ENCODE data around the gene SPEF1. TPM values are rescaled to one million over a fixed set of nuclear protein-coding genes. Genes with fewer than 3 reads are reported as not detected.

SPEF1 gene
- total and polyA plus RNA-seq, 2 of the 13 experiments (the other 11 are each of a cell fraction or from before 2014, with no cell fraction given): 0.11 to 0.27 TPM

DNA sequence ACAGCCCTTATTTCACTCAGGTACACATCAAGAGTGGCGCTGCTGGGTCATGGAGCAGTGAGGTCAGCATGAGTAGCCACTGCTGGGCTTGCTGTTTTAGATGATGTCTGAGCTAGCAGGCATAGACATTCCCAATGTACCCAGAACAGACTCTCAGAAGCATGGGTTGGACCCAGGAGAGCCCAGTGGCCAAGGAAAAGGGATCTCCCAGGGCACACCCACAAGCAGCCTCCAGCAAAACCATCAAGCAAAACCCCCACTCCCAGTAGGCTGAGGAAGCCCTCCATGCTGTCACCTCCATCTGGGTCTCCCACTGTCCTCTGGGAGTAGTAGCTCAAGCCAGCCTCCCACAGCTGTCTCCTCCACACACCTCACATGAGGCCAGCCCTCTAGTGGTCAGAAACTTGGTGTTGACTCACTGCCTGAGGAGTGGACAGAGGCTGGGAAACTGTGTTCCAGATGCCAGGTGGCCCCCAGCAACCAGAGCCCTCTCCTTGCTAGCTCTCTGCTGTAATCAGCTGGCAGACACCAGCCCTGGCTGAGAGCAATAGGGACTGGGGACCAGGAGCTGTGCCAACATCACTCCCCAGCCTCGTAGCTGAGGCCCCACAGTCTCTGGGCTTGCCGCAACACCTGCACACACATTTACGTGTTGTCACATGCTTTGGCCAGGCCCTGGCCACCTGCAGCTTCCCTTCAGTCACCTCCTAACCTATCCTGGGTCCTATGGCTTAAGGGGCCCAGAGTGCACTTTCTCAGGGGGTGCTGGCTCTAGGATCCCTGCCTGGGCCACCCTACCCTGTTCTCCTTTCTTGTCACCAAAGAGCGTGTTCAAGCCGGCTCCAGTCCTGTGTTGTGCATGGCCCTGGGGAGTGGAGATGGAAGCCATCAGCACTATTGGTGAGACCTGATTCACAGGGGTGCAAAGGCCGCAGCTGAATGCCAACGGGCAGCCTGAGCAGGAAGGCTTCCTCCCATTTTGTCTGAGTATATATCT is 37.2 kb upstream of the SPEF1 start (continued):
- TF ChIP-seq SP140L (CRISPR knock-in tag; IDR thresholded peaks at IDR 0.05; ENCODE audit: borderline replicate concordance): no peak
- peak; percentile 46; the same call in 1 of the 2 replicates for TF ChIP-seq HDAC1 (CRISPR knock-in tag; IDR thresholded peaks at IDR 0.05)
- no peak for TF ChIP-seq RBM39 (IDR thresholded peaks at IDR 0.05; ENCODE audit: low read depth, low read length, poor library complexity, severe bottlenecking)
- peak; percentile 90 for TF ChIP-seq KAT8 (CRISPR knock-in tag; IDR thresholded peaks at IDR 0.05)
- no peak for TF ChIP-seq ZNF30 (CRISPR knock-in tag; IDR thresholded peaks at IDR 0.05)
- TF ChIP-seq, protein P1, sequence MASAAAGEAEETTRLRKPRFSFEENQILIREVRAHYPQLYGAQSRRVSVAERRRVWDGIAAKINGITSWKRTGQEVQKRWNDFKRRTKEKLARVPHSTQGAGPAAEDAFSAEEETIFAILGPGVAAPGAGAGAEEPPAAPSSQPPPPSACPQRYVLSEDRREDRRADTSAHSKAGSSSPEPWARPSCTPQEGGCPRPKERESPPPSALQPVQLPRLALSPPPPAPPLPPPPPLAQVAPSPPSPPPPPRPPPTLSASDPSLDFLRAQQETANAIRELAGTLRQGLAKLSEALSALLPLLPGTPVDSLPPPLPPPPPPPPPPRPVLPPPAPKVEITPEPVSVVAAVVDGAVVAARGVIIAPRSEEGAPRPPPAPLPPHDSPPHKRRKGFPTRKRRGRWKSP (CRISPR knock-in tag; IDR thresholded peaks at IDR 0.05): no peak
- no peak; the same call in 1 of the 2 replicates for TF ChIP-seq ZNF33B (CRISPR knock-in tag; IDR thresholded peaks at IDR 0.05)
- TF ChIP-seq DNMT3B (CRISPR knock-in tag; conservative IDR thresholded peaks at IDR 0.05): no peak; the same call in 1 of the 2 replicates
- peak; percentile 95 for TF ChIP-seq ZNF644 (CRISPR knock-in tag; IDR thresholded peaks at IDR 0.05; ENCODE audit: low read depth)
- no peak for TF ChIP-seq RERE (CRISPR knock-in tag; IDR thresholded peaks at IDR 0.05; ENCODE audit: low read depth)
- no peak for TF ChIP-seq PHF21A (CRISPR knock-in tag; IDR thresholded peaks at IDR 0.05)
- no peak for TF ChIP-seq GATA4 (IDR thresholded peaks at IDR 0.05; ENCODE audit: borderline replicate concordance, low read depth)
- TF ChIP-seq LCORL (IDR thresholded peaks at IDR 0.05): no peak
- peak; percentile 91 for TF ChIP-seq LCORL (CRISPR knock-in tag; IDR thresholded peaks at IDR 0.05)
- TF ChIP-seq ZNF740 (CRISPR knock-in tag; IDR thresholded peaks at IDR 0.05): no peak
- no peak for TF ChIP-seq BRCA1 (CRISPR knock-in tag; IDR thresholded peaks at IDR 0.05)
- TF ChIP-seq MEIS2 (CRISPR knock-in tag; IDR thresholded peaks at IDR 0.05): peak; percentile 82; the same call in 1 of the 2 replicates
- TF ChIP-seq SNAPC5 (CRISPR knock-in tag; IDR thresholded peaks at IDR 0.05; ENCODE audit: borderline replicate concordance): no peak
- no peak for TF ChIP-seq ZNF615 (CRISPR knock-in tag; IDR thresholded peaks at IDR 0.05; ENCODE audit: borderline replicate concordance)
- TF ChIP-seq ERF (CRISPR knock-in tag; IDR thresholded peaks at IDR 0.05): peak; percentile 70; the same call in 1 of the 2 replicates
- TF ChIP-seq, protein P2, sequence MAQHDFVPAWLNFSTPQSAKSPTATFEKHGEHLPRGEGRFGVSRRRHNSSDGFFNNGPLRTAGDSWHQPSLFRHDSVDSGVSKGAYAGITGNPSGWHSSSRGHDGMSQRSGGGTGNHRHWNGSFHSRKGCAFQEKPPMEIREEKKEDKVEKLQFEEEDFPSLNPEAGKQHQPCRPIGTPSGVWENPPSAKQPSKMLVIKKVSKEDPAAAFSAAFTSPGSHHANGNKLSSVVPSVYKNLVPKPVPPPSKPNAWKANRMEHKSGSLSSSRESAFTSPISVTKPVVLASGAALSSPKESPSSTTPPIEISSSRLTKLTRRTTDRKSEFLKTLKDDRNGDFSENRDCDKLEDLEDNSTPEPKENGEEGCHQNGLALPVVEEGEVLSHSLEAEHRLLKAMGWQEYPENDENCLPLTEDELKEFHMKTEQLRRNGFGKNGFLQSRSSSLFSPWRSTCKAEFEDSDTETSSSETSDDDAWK (CRISPR knock-in tag; IDR thresholded peaks at IDR 0.05): no peak
- TF ChIP-seq ZZZ3 (CRISPR knock-in tag; IDR thresholded peaks at IDR 0.05; ENCODE audit: borderline replicate concordance): no peak
